Kidney glomerular epithelial cell (primary cell): ENCODE results near the gene C22orf23.

Source experiments
- DNase-seq: peaks from one replicate; lab custom pipeline; 2025; lab: John Stamatoyannopoulos, UW

C22orf23 gene

GRCh38 chr22:37953437-37954179, at the start of gene C22orf23, which contains the start of gene POLR2F:
TSS of gene C22orf23 (minus strand) at chr22:37953601. CDS start at chr22:37953149, 452 bp downstream.
TSS of gene POLR2F (plus strand) at chr22:37953699. CDS start at chr22:37953788, 89 bp downstream.
- DNase-seq, result peak; percentile 98

- no peak for DNase-seq
Observed at GRCh38 chr22:37999640-38000272, 46.4 kb upstream of the C22orf23 start.

GRCh38 chr22:37999236-37999635, 45.8 kb upstream of the C22orf23 start:
- no peak for DNase-seq

GRCh38 chr22:37998543-37998942, 45.1 kb upstream of the C22orf23 start:
- DNase-seq, result no peak

- DNase-seq, result no peak
Observed at GRCh38 chr22:37996515-37997246, 43.3 kb upstream of the C22orf23 start.

GRCh38 chr22:37996079-37996478, 42.7 kb upstream of the C22orf23 start:
- DNase-seq, result no peak

GRCh38 chr22:37995460-37995859, 42.1 kb upstream of the C22orf23 start:
- no peak for DNase-seq

GRCh38 chr22:37994982-37995381, 41.6 kb upstream of the C22orf23 start:
- DNase-seq, result no peak

GRCh38 chr22:37994049-37994448, 40.6 kb upstream of the C22orf23 start:
- DNase-seq, result no peak

GRCh38 chr22:37991731-37992442, 38.5 kb upstream of the C22orf23 start:
- DNase-seq, result no peak

GRCh38 chr22:37990862-37991261, 37.5 kb upstream of the C22orf23 start:
- DNase-seq, result no peak

GRCh38 chr22:37990301-37990700, 36.9 kb upstream of the C22orf23 start:
- no peak for DNase-seq

- DNase-seq, result no peak
Observed at GRCh38 chr22:37989146-37990045, 36.0 kb upstream of the C22orf23 start.

GRCh38 chr22:37986371-37986770, 33.0 kb upstream of the C22orf23 start:
- no peak for DNase-seq

GRCh38 chr22:37985751-37986281, 32.4 kb upstream of the C22orf23 start:
- no peak for DNase-seq

GRCh38 chr22:37985050-37985585, 31.7 kb upstream of the C22orf23 start:
- DNase-seq, result no peak

- no peak for DNase-seq
Observed at GRCh38 chr22:37983860-37984791, 30.7 kb upstream of the C22orf23 start, which contains the start of gene SOX10. TSS of gene SOX10 (minus strand) at chr22:37984555. CDS start at chr22:37983784, 771 bp downstream.

GRCh38 chr22:37982938-37983859, 29.8 kb upstream of the C22orf23 start:
- DNase-seq, result no peak
